WTC11 (cell line): ENCODE results near the gene LRRC2. TPM values are rescaled to one million over a fixed set of nuclear protein-coding genes. Genes with fewer than 3 reads are reported as not detected.

ENCODE experiments used
- ATAC-seq: fragments of 200-7000 bp; cut with Tn5 transposase; 2 replicates; pipeline ENCODE4 v1.10.0; 2021; ENCODE audit warnings: mild to moderate bottlenecking, moderate library complexity
- CTCF ChIA-PET: fragments of 300-600 bp; sonication (Branson Sonifier 250); formaldehyde crosslinking; loops from one replicate; lab custom pipeline; 2021; ENCODE audit warnings: antibody characterized with exemption; lab: Charles Lee
- POLR2A ChIA-PET: fragments of 350-600 bp; sonication (Branson Sonifier 250); formaldehyde crosslinking; loops from one replicate; lab custom pipeline; 2021; ENCODE audit warnings: antibody characterized with exemption; lab: Charles Lee
- DNase-seq: peaks from one replicate; pipeline ENCODE4 v3.0.0; 2021; ENCODE audit warnings: low spot score
- H3K27ac Mint-ChIP-seq: 2 replicates; pipeline ENCODE4 v1.8.0; 2021; ENCODE audit warnings: mixed read lengths
- H3K27me3 Mint-ChIP-seq: 2 replicates; pipeline ENCODE4 v1.8.0; 2021; ENCODE audit warnings: low read depth, mild to moderate bottlenecking, moderate library complexity, mixed read lengths
- H3K36me3 Mint-ChIP-seq: 2 replicates; pipeline ENCODE4 v1.8.0; 2021; ENCODE audit warnings: mixed read lengths
- H3K4me1 Mint-ChIP-seq: 2 replicates; pipeline ENCODE4 v1.8.0; 2022; ENCODE audit warnings: mixed read lengths
- H3K4me3 Mint-ChIP-seq: 2 replicates; pipeline ENCODE4 v1.8.0; 2021; ENCODE audit warnings: mild to moderate bottlenecking, moderate library complexity, mixed read lengths
- H3K9me3 Mint-ChIP-seq: 2 replicates; pipeline ENCODE4 v1.8.0; 2021; ENCODE audit warnings: mixed read lengths
- ATF2 ChIP-seq: sonication (generic); formaldehyde crosslinking; IDR thresholded peaks from 2 replicates; pipeline ENCODE4 v1.8.1; 2022; ENCODE audit warnings: low read depth, missing genetic modification reagents, borderline replicate concordance
- E2F1 ChIP-seq: sonication (generic); formaldehyde crosslinking; IDR thresholded peaks from 2 replicates; pipeline ENCODE4 v1.8.0; 2022; ENCODE audit warnings: mild to moderate bottlenecking, missing genetic modification reagents
- E2F4 ChIP-seq: sonication (generic); formaldehyde crosslinking; IDR thresholded peaks from 2 replicates; pipeline ENCODE4 v1.8.1; 2022; ENCODE audit warnings: low read depth, mild to moderate bottlenecking, moderate library complexity, missing genetic modification reagents, borderline replicate concordance
- ESRRA ChIP-seq: sonication (generic); formaldehyde crosslinking; IDR thresholded peaks from 2 replicates; pipeline ENCODE4 v1.8.1; 2022; ENCODE audit warnings: mild to moderate bottlenecking, missing genetic modification reagents, borderline replicate concordance
- FOXJ3 ChIP-seq: sonication (generic); formaldehyde crosslinking; IDR thresholded peaks from 2 replicates; pipeline ENCODE4 v1.9.0; 2021; ENCODE audit warnings: missing genetic modification reagents, mild to moderate bottlenecking, borderline replicate concordance
- FOXK1 ChIP-seq: sonication (generic); formaldehyde crosslinking; IDR thresholded peaks from 2 replicates; pipeline ENCODE4 v1.8.0; 2022; ENCODE audit warnings: mild to moderate bottlenecking, moderate library complexity, missing genetic modification reagents
- FOXP1 ChIP-seq: sonication (generic); formaldehyde crosslinking; IDR thresholded peaks from 2 replicates; pipeline ENCODE4 v1.8.0; 2022; ENCODE audit warnings: missing genetic modification reagents, mild to moderate bottlenecking, moderate library complexity, borderline replicate concordance
- HMGXB4 ChIP-seq: sonication (generic); formaldehyde crosslinking; IDR thresholded peaks from 2 replicates; pipeline ENCODE4 v1.8.1; 2023; ENCODE audit warnings: mild to moderate bottlenecking, moderate library complexity, missing genetic modification reagents
- IRF2 ChIP-seq: sonication (generic); formaldehyde crosslinking; IDR thresholded peaks from 2 replicates; pipeline ENCODE4 v1.8.0; 2022; ENCODE audit warnings: low read depth, missing genetic modification reagents, borderline replicate concordance
- KAT7 ChIP-seq: sonication (generic); formaldehyde crosslinking; IDR thresholded peaks from 2 replicates; pipeline ENCODE4 v1.8.1; 2023; ENCODE audit warnings: missing genetic modification reagents, mild to moderate bottlenecking, borderline replicate concordance
- MAX ChIP-seq: sonication (generic); formaldehyde crosslinking; IDR thresholded peaks from 2 replicates; pipeline ENCODE4 v1.8.0; 2022; ENCODE audit warnings: mild to moderate bottlenecking, missing genetic modification reagents
- MLX ChIP-seq: sonication (generic); formaldehyde crosslinking; IDR thresholded peaks from 2 replicates; pipeline ENCODE4 v1.8.1; 2023; ENCODE audit warnings: mild to moderate bottlenecking, missing genetic modification reagents, moderate library complexity
- MXD4 ChIP-seq: fragments of 250-450 bp; sonication (Bioruptor Pico); IDR thresholded peaks from 2 replicates; pipeline ENCODE4 v1.8.0; 2021; ENCODE audit warnings: mild to moderate bottlenecking, moderate library complexity, borderline replicate concordance
- RELA ChIP-seq: sonication (generic); formaldehyde crosslinking; IDR thresholded peaks from 2 replicates; pipeline ENCODE4 v1.8.1; 2022; ENCODE audit warnings: missing genetic modification reagents, mild to moderate bottlenecking, borderline replicate concordance
- TCF7 ChIP-seq: sonication (generic); formaldehyde crosslinking; IDR thresholded peaks from 2 replicates; pipeline ENCODE4 v1.8.0; 2022; ENCODE audit warnings: mild to moderate bottlenecking, low read depth, missing genetic modification reagents, moderate library complexity
- TP53 ChIP-seq: sonication (generic); formaldehyde crosslinking; IDR thresholded peaks from 2 replicates; pipeline ENCODE4 v1.8.1; 2023; ENCODE audit warnings: mild to moderate bottlenecking, missing genetic modification reagents
- ZBTB21 ChIP-seq: sonication (generic); formaldehyde crosslinking; IDR thresholded peaks from 2 replicates; pipeline ENCODE4 v1.8.1; 2023; ENCODE audit warnings: mild to moderate bottlenecking, missing genetic modification reagents, borderline replicate concordance
- ZNF121 ChIP-seq: sonication (generic); formaldehyde crosslinking; IDR thresholded peaks from 2 replicates; pipeline ENCODE4 v1.8.0; 2023; ENCODE audit warnings: missing genetic modification reagents
- ZNF232 ChIP-seq: sonication (generic); formaldehyde crosslinking; IDR thresholded peaks from 2 replicates; pipeline ENCODE4 v1.8.0; 2022; ENCODE audit warnings: mild to moderate bottlenecking, missing genetic modification reagents
- ZNF425 ChIP-seq: fragments of 250-450 bp; sonication (Bioruptor Pico); conservative IDR thresholded peaks from 2 replicates; pipeline ENCODE4 v1.9.0; 2021; ENCODE audit warnings: mild to moderate bottlenecking
- ZNF532 ChIP-seq: fragments of 250-450 bp; sonication (Bioruptor Pico); IDR thresholded peaks from 2 replicates; pipeline ENCODE4 v1.9.0; 2021; ENCODE audit warnings: mild to moderate bottlenecking, borderline replicate concordance
- ZNF671 ChIP-seq: fragments of 250-450 bp; sonication (Bioruptor Pico); IDR thresholded peaks from 2 replicates; pipeline ENCODE4 v1.8.0; 2021; ENCODE audit warnings: mild to moderate bottlenecking
- total RNA-seq: library from RNA; stranded (reverse); gene quantifications from 3 replicates; pipeline ENCODE4 v1.2.3, GENCODE V29; 2021

Gene LRRC2
- total RNA-seq, 1 experiment from 2014 or later: 4.9 TPM

GRCh38 chr3:46540550-46540949 lies 25.6 kb downstream of the LRRC2 start (continued):
- TF ChIP-seq ZNF232 (CRISPR knock-in tag) (no peak), ZNF121 (CRISPR knock-in tag) (no peak), MAX (CRISPR knock-in tag) (no peak), MXD4 (CRISPR knock-in tag) (no peak), MLX (no peak)

GRCh38 chr3:46539443-46540005 lies 26.6 kb downstream of the LRRC2 start:
- ChIA-PET POLR2A (interaction anchor here (1.1 kb wide), 1 partner anchor 50 kb away, joined by 3 read pairs; no protein-coding TSS in a partner anchor), CTCF (interaction anchor here (1.0 kb wide), 1 partner anchor 51 kb away, joined by 4 read pairs; no protein-coding TSS in a partner anchor)
- Mint-ChIP-seq H3K27ac (peak overlapping the region; percentile 49; the same call in 1 of the 2 replicates), H3K4me3 (no peak overlapping the region), H3K9me3 (no peaks in the 10 kb centered on the region), H3K4me1 (peaks cover 52% of the 10 kb centered on the region), H3K36me3 (peaks cover 2% of the 10 kb centered on the region; the same call in 1 of the 2 replicates), H3K27me3 (no peaks in the 10 kb centered on the region)
- no peak for DNase-seq
- TF ChIP-seq HMGXB4: no peak
- no peak for TF ChIP-seq TP53 (CRISPR knock-in tag)
- no peak for TF ChIP-seq ZNF671 (CRISPR knock-in tag)
- TF ChIP-seq ATF2: no peak
- TF ChIP-seq ZNF232 (CRISPR knock-in tag): no peak
- no peak for TF ChIP-seq ESRRA
- TF ChIP-seq E2F4 (CRISPR knock-in tag): no peak
- TF ChIP-seq KAT7 (CRISPR knock-in tag): no peak
- TF ChIP-seq E2F1: no peak
- no peak for TF ChIP-seq FOXJ3 (CRISPR knock-in tag)
- no peak for TF ChIP-seq FOXK1
- TF ChIP-seq FOXP1 (CRISPR knock-in tag): no peak
- no peak for TF ChIP-seq IRF2 (CRISPR knock-in tag)
- TF ChIP-seq TCF7 (CRISPR knock-in tag): no peak
- TF ChIP-seq ZNF425 (CRISPR knock-in tag): no peak
- no peak for TF ChIP-seq ZNF532 (CRISPR knock-in tag)
- no peak for TF ChIP-seq ZBTB21
- TF ChIP-seq RELA (CRISPR knock-in tag): no peak
- ATAC-seq: no peak
